ENCODE data around the gene SPRN.
"Not testable (repeated sequence)": the region's sequence is repeated elsewhere in the genome, so short reads cannot be mapped to it uniquely, and the experiment has no call there.

SPRN gene

GRCh38 chr10:133424601-133425000, at the start of gene SPRN:
Gene SPRN (minus strand): TSS chr10:133424625. CDS start chr10:133423681, 944 bp downstream.
- not testable (repeated sequence) for DNase-seq (ENCODE audit: low spot score)

- DNase-seq (ENCODE audit: low spot score), result no peak
These were observed 49.6 kb upstream of the SPRN start for GRCh38 chr10:133474027-133474426.

GRCh38 chr10:133473270-133473669, 48.8 kb upstream of the SPRN start:
- DNase-seq (ENCODE audit: low spot score), result no peak

- no peak for DNase-seq (ENCODE audit: low spot score)
These were observed 47.1 kb upstream of the SPRN start for GRCh38 chr10:133471300-133472109.

- DNase-seq (ENCODE audit: low spot score), result not testable (repeated sequence)
These were observed 44.8 kb upstream of the SPRN start for GRCh38 chr10:133469205-133469604.

GRCh38 chr10:133467286-133467911, 43.0 kb upstream of the SPRN start:
- no peak for DNase-seq (ENCODE audit: low spot score)

- DNase-seq (ENCODE audit: low spot score), result no peak
These were observed 42.4 kb upstream of the SPRN start for GRCh38 chr10:133466683-133467275.

GRCh38 chr10:133465950-133466474, 41.6 kb upstream of the SPRN start:
- DNase-seq (ENCODE audit: low spot score), result no peak

- DNase-seq (ENCODE audit: low spot score), result no peak
These were observed 40.9 kb upstream of the SPRN start for GRCh38 chr10:133465191-133465949.

GRCh38 chr10:133464582-133465031, 40.2 kb upstream of the SPRN start:
- no peak for DNase-seq (ENCODE audit: low spot score)

GRCh38 chr10:133462512-133463305, 38.3 kb upstream of the SPRN start:
- DNase-seq (ENCODE audit: low spot score), result no peak

- DNase-seq (ENCODE audit: low spot score), result no peak
These were observed 37.4 kb upstream of the SPRN start for GRCh38 chr10:133461841-133462240.

- no peak for DNase-seq (ENCODE audit: low spot score)
These were observed 36.6 kb upstream of the SPRN start for GRCh38 chr10:133461027-133461426.

GRCh38 chr10:133460208-133460769, 35.9 kb upstream of the SPRN start:
- DNase-seq (ENCODE audit: low spot score), result no peak

- DNase-seq (ENCODE audit: low spot score), result no peak
These were observed 35.2 kb upstream of the SPRN start for GRCh38 chr10:133459454-133460207.

- DNase-seq (ENCODE audit: low spot score), result no peak
These were observed 34.5 kb upstream of the SPRN start for GRCh38 chr10:133458710-133459453.

- no peak for DNase-seq (ENCODE audit: low spot score)
These were observed 33.7 kb upstream of the SPRN start for GRCh38 chr10:133458021-133458709.

- no peak for DNase-seq (ENCODE audit: low spot score)
These were observed 32.8 kb upstream of the SPRN start for GRCh38 chr10:133457100-133457841.
